Breast epithelium (tissue), 4 donors: ENCODE measurements around the gene KDM4C. TPM values are rescaled to one million over a fixed set of nuclear protein-coding genes. Genes with fewer than 3 reads are reported as not detected.

Experiments
- DNase-seq, 2 donors: peaks; one replicate each; pipeline ENCODE4 v3.0.0-alpha.2; 2019; ENCODE audit warnings: low spot score in 2 of 2
- H3K27ac ChIP-seq, 2 donors: fragments of 200-600 bp; sonication (generic) in 1 of 2; one replicate each; pipeline ENCODE4 v1.5.1; 2016 to 2019; ENCODE audit warnings: mild to moderate bottlenecking in 1 of 2
- H3K27me3 ChIP-seq, 2 donors: fragments of 200-600 bp; sonication (generic) in 1 of 2; one replicate each; pipeline versions ENCODE4 v1.5.1 to v1.6.0; 2017 to 2019; ENCODE audit warnings: control low read depth in 1 of 2, mild to moderate bottlenecking in 1 of 2
- H3K36me3 ChIP-seq: fragments of 200-600 bp; one replicate; pipeline ENCODE4 v1.5.1; 2019
- H3K4me1 ChIP-seq, 2 donors: fragments of 200-600 bp; sonication (generic); one replicate each; pipeline ENCODE4 v1.5.1; 2016 to 2019; ENCODE audit warnings: control low read depth in 1 of 2
- H3K4me3 ChIP-seq, 3 donors: fragments of 200-600 bp; sonication (generic); 1 replicate in 2 of 3; 2 replicates in 1 of 3; pipeline ENCODE4 v1.5.1; 2016 to 2019; ENCODE audit warnings: mild to moderate bottlenecking in 3 of 3, moderate library complexity in 2 of 3
- H3K9me3 ChIP-seq, 2 donors: fragments of 200-600 bp; sonication (generic) in 1 of 2; one replicate each; pipeline ENCODE4 v1.5.1; 2016 to 2019; ENCODE audit warnings: control low read depth in 1 of 2
- CTCF ChIP-seq, 3 donors: fragments of 450-650 bp; IDR thresholded peaks; one replicate each; pipeline ENCODE4 v1.5.1; 2016 to 2017; ENCODE audit warnings: antibody characterized with exemption in 3 of 3, mild to moderate bottlenecking in 3 of 3, moderate library complexity in 3 of 3
- POLR2A ChIP-seq: fragments of 450-650 bp; IDR thresholded peaks from one replicate; pipeline ENCODE4 v1.6.1; 2016; ENCODE audit warnings: antibody characterized with exemption, mild to moderate bottlenecking, moderate library complexity
- POLR2AphosphoS5 ChIP-seq, 3 donors: sonication (generic); formaldehyde crosslinking; IDR thresholded peaks; one replicate each; pipeline ENCODE4 v1.6.1; 2017; ENCODE audit warnings: antibody characterized with exemption in 3 of 3
- intact Hi-C: fragments of 100-400 bp; cut with DNase I; formaldehyde crosslinking; loops from one replicate; pipeline ENCODE4 v1.15.1; 2023; ENCODE audit warnings: low total_unique reads
- total RNA-seq, 3 donors: library from RNA; depleted of rRNA; stranded (reverse); fragments of >200 nt; gene quantifications; one replicate each; pipeline ENCODE4 v1.1.0, GENCODE V29; 2016

The KDM4C gene
- total RNA-seq, 3 donors from 2014 or later: 37.8 to 80.9 (median 60.0) TPM

DNA sequence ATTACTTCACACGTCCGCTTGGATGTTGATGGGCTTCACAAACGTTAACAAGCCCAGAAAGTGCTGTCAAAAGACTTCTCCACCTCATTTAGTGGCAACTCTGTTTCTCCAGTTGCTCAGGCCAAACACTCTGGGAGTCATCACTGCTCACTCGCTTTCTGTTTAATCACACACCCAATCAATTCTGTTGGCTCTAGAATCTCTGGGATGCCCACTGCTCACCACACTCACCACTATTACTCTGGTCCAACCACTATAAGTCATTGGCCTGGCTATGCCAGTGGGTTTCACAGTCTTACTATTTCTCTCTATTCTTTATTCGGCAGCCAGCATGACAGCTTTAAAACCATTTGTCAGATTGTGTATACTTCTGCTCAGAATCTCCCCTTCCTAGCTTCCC, 163.5 kb downstream of the KDM4C start:
- Histone ChIP-seq H3K27ac (no peak overlapping the region), H3K27me3 (no peaks in the 10 kb centered on the region), H3K36me3 (no peaks in the 10 kb centered on the region), H3K4me1 (no peaks in the 10 kb centered on the region), H3K9me3 (no peaks in the 10 kb centered on the region), H3K4me3 (no peak overlapping the region)
- no peak for TF ChIP-seq POLR2A
- no peak for TF ChIP-seq POLR2AphosphoS5 (IDR thresholded peaks at IDR 0.05)
- TF ChIP-seq CTCF (IDR thresholded peaks at IDR 0.05): no peak
- no peak for DNase-seq
- intact Hi-C loops: no loop called here

DNA sequence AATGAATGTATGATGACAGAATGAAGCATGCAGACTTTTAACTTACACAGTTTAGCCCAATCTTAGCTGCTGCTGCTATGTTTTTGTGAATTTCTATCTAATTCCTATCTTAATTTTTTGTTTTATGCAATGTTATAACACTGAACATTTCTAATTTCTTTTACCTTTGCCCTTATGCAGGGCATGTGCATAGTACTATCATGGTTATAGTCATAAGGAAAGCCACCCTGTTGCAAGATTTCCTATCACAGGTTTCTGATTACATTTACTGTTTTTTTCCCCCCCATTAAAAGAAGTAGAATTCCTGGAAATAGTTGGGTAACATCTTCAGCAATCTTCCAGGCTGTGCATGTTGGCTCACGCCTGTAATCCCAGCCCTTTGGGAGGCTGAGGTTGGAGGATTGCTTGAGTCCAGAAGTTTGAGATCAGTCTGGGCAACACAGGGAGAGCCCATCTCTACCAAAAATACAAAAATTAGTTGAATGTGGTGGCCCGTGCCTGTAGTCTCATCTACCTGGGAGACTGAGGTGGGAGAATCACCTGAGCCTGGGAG, 164.4 kb downstream of the KDM4C start:
- Histone ChIP-seq H3K4me3 (no peak overlapping the region), H3K4me1 (no peaks in the 10 kb centered on the region), H3K9me3 (no peaks in the 10 kb centered on the region), H3K36me3 (no peaks in the 10 kb centered on the region), H3K27ac (no peak overlapping the region), H3K27me3 (no peaks in the 10 kb centered on the region)
- intact Hi-C loops: no loop called here
- no peak for DNase-seq
- TF ChIP-seq POLR2A: no peak
- no peak for TF ChIP-seq POLR2AphosphoS5 (IDR thresholded peaks at IDR 0.05)
- TF ChIP-seq CTCF (IDR thresholded peaks at IDR 0.05): no peak

DNA sequence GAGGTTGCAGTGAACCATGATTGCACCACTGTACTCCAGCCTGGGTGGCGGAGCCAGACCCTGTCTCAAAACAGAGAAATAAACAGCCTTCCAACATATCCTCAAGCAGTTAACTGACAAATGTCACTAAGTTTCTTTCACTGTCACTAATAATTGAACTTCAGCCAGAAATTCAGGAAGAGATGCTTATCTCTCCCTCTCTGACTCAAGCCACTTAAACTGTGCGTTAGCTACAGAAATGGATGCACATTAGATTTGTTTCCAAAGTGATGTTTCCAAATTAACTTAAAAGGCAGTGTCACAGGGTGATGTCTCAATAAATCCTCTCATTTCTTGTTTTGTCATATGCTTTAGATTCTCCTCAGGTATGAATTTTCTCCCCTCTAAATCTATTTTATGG, 164.9 kb downstream of the KDM4C start:
- Histone ChIP-seq H3K4me1 (no peaks in the 10 kb centered on the region), H3K27ac (no peak overlapping the region), H3K27me3 (no peaks in the 10 kb centered on the region), H3K9me3 (no peaks in the 10 kb centered on the region), H3K36me3 (no peaks in the 10 kb centered on the region), H3K4me3 (no peak overlapping the region)
- intact Hi-C loops: no loop called here
- no peak for DNase-seq
- TF ChIP-seq POLR2A (no peak), POLR2AphosphoS5 (IDR thresholded peaks at IDR 0.05) (no peak), CTCF (IDR thresholded peaks at IDR 0.05) (no peak)

- H3K27ac ChIP-seq: no peak overlapping the region
- DNase-seq: no peak
- intact Hi-C loops: no loop called here
- no peak for TF ChIP-seq POLR2AphosphoS5 (IDR thresholded peaks at IDR 0.05)
- TF ChIP-seq CTCF (IDR thresholded peaks at IDR 0.05): no peak
- no peak for TF ChIP-seq POLR2A
- no peaks in the 10 kb centered on the region for H3K9me3 ChIP-seq
- H3K4me3 ChIP-seq: no peak overlapping the region
- no peaks in the 10 kb centered on the region for H3K27me3 ChIP-seq
- no peaks in the 10 kb centered on the region for H3K4me1 ChIP-seq
- no peaks in the 10 kb centered on the region for H3K36me3 ChIP-seq
Measured at GRCh38 chr9:6923086-6923485, 165.3 kb downstream of the KDM4C start.

DNA sequence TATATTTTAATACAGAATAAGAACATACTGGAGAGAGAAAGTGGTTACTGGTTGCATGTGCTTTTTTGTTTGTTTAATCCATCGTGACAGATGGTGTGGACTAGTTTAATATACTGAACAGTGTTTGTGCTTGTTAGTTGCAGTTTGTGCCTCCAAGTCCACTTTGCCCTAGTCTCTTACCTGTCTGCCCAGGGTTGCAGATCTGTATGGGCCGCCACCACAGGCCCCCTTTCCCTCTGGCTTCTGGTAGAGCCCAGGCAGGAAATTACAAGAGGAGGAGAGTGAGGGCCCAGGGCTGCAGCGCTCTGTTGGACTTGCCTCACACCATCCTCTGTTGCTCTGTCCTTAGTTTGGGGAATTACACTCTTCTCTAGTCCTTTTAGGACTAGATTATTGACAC, 166.4 kb downstream of the KDM4C start:
- Histone ChIP-seq H3K4me3 (no peak overlapping the region), H3K27me3 (no peaks in the 10 kb centered on the region), H3K27ac (no peak overlapping the region), H3K4me1 (no peaks in the 10 kb centered on the region), H3K9me3 (no peaks in the 10 kb centered on the region), H3K36me3 (no peaks in the 10 kb centered on the region)
- TF ChIP-seq POLR2AphosphoS5 (IDR thresholded peaks at IDR 0.05): no peak
- no peak for TF ChIP-seq POLR2A
- TF ChIP-seq CTCF (IDR thresholded peaks at IDR 0.05): no peak
- no peak for DNase-seq
- intact Hi-C loops: no loop called here
